B cell (primary cell): ENCODE data around the gene FOXB2. TPM values are rescaled to one million over a fixed set of nuclear protein-coding genes. Genes with fewer than 3 reads are reported as not detected.
A peak's percentile ranks its signal among the peaks of the same experiment; 100 is the strongest.

Source experiments
- ATAC-seq: fragments of 200-7000 bp; cut with Tn5 transposase; one replicate; pipeline ENCODE4 v1.10.0; 2021; ENCODE audit warnings: low read depth, mild to moderate bottlenecking, moderate number of reproducible peaks, moderate library complexity
- CTCF ChIA-PET: fragments of 350-600 bp; sonication (Branson Sonifier 250); formaldehyde crosslinking; loops from one replicate; lab custom pipeline; 2021; ENCODE audit warnings: antibody characterized with exemption, inconsistent platforms; lab: Charles Lee
- POLR2A ChIA-PET: fragments of 350-600 bp; sonication (Branson Sonifier 250); formaldehyde crosslinking; loops from one replicate; lab custom pipeline; 2021; ENCODE audit warnings: antibody characterized with exemption; lab: Charles Lee
- DNase-seq: peaks from one replicate; pipeline ENCODE4 v3.0.0; 2013
- H2AFZ ChIP-seq: 2 replicates; pipeline ENCODE4 v1.6.1; 2012; ENCODE audit warnings: mild to moderate bottlenecking, low read depth, low read length; ENCODE audit not compliant: insufficient read depth, poor library complexity, severe bottlenecking
- H3K27ac ChIP-seq, 2 donors: 1 replicate in 1 of 2; 2 replicates in 1 of 2; pipeline ENCODE4 v1.5.1; 2012 to 2013; ENCODE audit warnings: low read length in 2 of 2, mild to moderate bottlenecking in 2 of 2, moderate library complexity in 1 of 2
- H3K27me3 ChIP-seq, 4 experiments: fragments of 200-600 bp in 1 of 4; sonication (generic) in 1 of 4; replicated peaks in 1 of 4; 1 replicate in 2 of 4; 2 replicates in 2 of 4; pipeline versions ENCODE4 v1.6.1 to v1.7.0; 2013 to 2016; ENCODE audit warnings: low read length in 3 of 4, mild to moderate bottlenecking in 2 of 4, mixed read lengths in 1 of 4, moderate library complexity in 1 of 4; ENCODE audit not compliant: insufficient read depth in 4 of 4, control insufficient read depth in 3 of 4; ENCODE audit errors: control extremely low read depth in 1 of 4
- H3K36me3 ChIP-seq, 2 experiments: replicated peaks in 1 of 2; 1 replicate in 1 of 2; 2 replicates in 1 of 2; pipeline versions ENCODE4 v1.6.1 to v1.7.1; 2013; ENCODE audit warnings: low read length in 1 of 2; ENCODE audit not compliant: insufficient read depth in 2 of 2, control insufficient read depth in 1 of 2; ENCODE audit errors: control extremely low read depth in 1 of 2, extremely low read depth in 1 of 2
- H3K4me1 ChIP-seq, 2 donors: fragments of 200-600 bp in 1 of 2; sonication (generic) in 1 of 2; 1 replicate in 1 of 2; 2 replicates in 1 of 2; pipeline versions ENCODE4 v1.5.1 to v1.6.1; 2013 to 2017; ENCODE audit warnings: low read length in 2 of 2; ENCODE audit not compliant: control insufficient read depth in 2 of 2, insufficient read depth in 2 of 2
- H3K4me2 ChIP-seq: replicated peaks from 2 replicates; pipeline ENCODE3; 2012; ENCODE audit warnings: mild to moderate bottlenecking, low read depth, low read length; ENCODE audit not compliant: poor library complexity, severe bottlenecking
- H3K4me3 ChIP-seq, 5 experiments: fragments of 200-600 bp in 1 of 5; sonication (generic) in 1 of 5; 1 replicate in 3 of 5; 2 replicates in 2 of 5; pipeline versions ENCODE4 v1.5.1 to v1.7.0; 2011 to 2016; ENCODE audit warnings: low read length in 4 of 5, mild to moderate bottlenecking in 4 of 5, low read depth in 2 of 5, control low read depth in 1 of 5, moderate library complexity in 1 of 5; ENCODE audit not compliant: insufficient read depth in 1 of 5; ENCODE audit errors: control extremely low read depth in 1 of 5, extremely low read depth in 1 of 5
- H3K79me2 ChIP-seq: fragments of 200-600 bp; sonication (generic); one replicate; pipeline ENCODE4 v1.6.0; 2016; ENCODE audit warnings: low read length; ENCODE audit not compliant: control insufficient read depth, insufficient read depth
- H3K9ac ChIP-seq: fragments of 200-600 bp; sonication (generic); 2 replicates; pipeline ENCODE4 v1.6.1; 2017; ENCODE audit warnings: mild to moderate bottlenecking, low read length, moderate library complexity
- H3K9me3 ChIP-seq, 3 donors: one replicate each; pipeline versions ENCODE4 v1.6.1 to v1.7.1; 2013; ENCODE audit warnings: low read length in 2 of 3; ENCODE audit not compliant: control insufficient read depth in 2 of 3, insufficient read depth in 1 of 3; ENCODE audit errors: control extremely low read depth in 1 of 3
- H4K20me1 ChIP-seq: 2 replicates; pipeline ENCODE4 v1.6.0; 2012; ENCODE audit warnings: mild to moderate bottlenecking, low read length; ENCODE audit not compliant: insufficient read depth, control insufficient read depth, poor library complexity, severe bottlenecking
- H3K27ac Mint-ChIP-seq: one replicate; pipeline ENCODE4 v1.8.0; 2021; ENCODE audit warnings: mixed read lengths
- H3K27me3 Mint-ChIP-seq: one replicate; pipeline ENCODE4 v1.8.0; 2021; ENCODE audit warnings: mixed read lengths
- H3K4me1 Mint-ChIP-seq: one replicate; pipeline ENCODE4 v1.8.0; 2021; ENCODE audit warnings: mixed read lengths
- H3K4me3 Mint-ChIP-seq: one replicate; pipeline ENCODE4 v1.8.0; 2021; ENCODE audit warnings: mixed read lengths
- H3K9me3 Mint-ChIP-seq: one replicate; pipeline ENCODE4 v1.8.0; 2022; ENCODE audit warnings: mixed read lengths; ENCODE audit not compliant: insufficient read depth
- EZH2 ChIP-seq: IDR thresholded peaks from 2 replicates; pipeline ENCODE4 v1.6.1; 2012; ENCODE audit warnings: borderline replicate concordance, low read depth, mild to moderate bottlenecking, moderate library complexity, low read length; ENCODE audit not compliant: insufficient read depth, poor library complexity, severe bottlenecking
- WGBS: methylation state at CpG from one replicate; pipeline ENCODE4 v1.1.5; 2013; ENCODE audit warnings: missing lambda C conversion rate; ENCODE audit not compliant: insufficient coverage; 5-methylcytosine and 5-hydroxymethylcytosine counted together
- intact Hi-C: fragments of 100-400 bp; cut with micrococcal nuclease; formaldehyde crosslinking; loops from one replicate; pipeline ENCODE4 v1.10.0; 2022
- polyA plus RNA-seq: library from polyadenylated mRNA; depleted of rRNA; stranded (reverse); fragments of >200 nt; gene quantifications from 2 replicates; pipeline ENCODE4 v1.2.3, GENCODE V29; 2012
- total RNA-seq, 2 donors: library from RNA; stranded (reverse); fragments of 120-200 nt in 1 of 2; gene quantifications; 1 replicate in 1 of 2; 2 replicates in 1 of 2; pipeline versions ENCODE4 v1.2.3 to v1.2.4, GENCODE V29; 2013 to 2022
- TF ChIP-seq, protein P1 (sequence below): fragments of 200-600 bp; IDR thresholded peaks from one replicate; pipeline ENCODE4 v1.8.0; 2022; ENCODE audit warnings: antibody characterized with exemption, mild to moderate bottlenecking

Gene FOXB2
- total and polyA plus RNA-seq, 2 donors (not counting 1 experiment from before 2014, with no cell fraction given): not detected

GRCh38 chr9:76996700-76997099 is 22.8 kb upstream of the FOXB2 start:
- Histone ChIP-seq H3K4me3 (no peak overlapping the region), H3K4me1 (no peaks in the 10 kb centered on the region), H3K9me3 (no peaks in the 10 kb centered on the region), H2AFZ (no peak overlapping the region), H3K27me3 (peaks cover 0 to 3% (median 0%) of the 10 kb centered on the region in 4 experiments), H3K36me3 (no peaks in the 10 kb centered on the region), H3K79me2 (no peaks in the 10 kb centered on the region), H3K4me2 (no peak overlapping the region), H4K20me1 (no peaks in the 10 kb centered on the region), H3K9ac (no peak overlapping the region), H3K27ac (no peak overlapping the region)
- no peaks in the 10 kb centered on the region for H3K9me3 Mint-ChIP-seq
- H3K4me1 Mint-ChIP-seq: no peaks in the 10 kb centered on the region
- peak; percentile 7 for DNase-seq
- WGBS: 22% methylated on average over 6 of the region's 6 CpGs
- H3K27me3 Mint-ChIP-seq: peaks cover 29% of the 10 kb centered on the region
- no peak for ATAC-seq
- no peak overlapping the region for H3K27ac Mint-ChIP-seq
- intact Hi-C loops: no loop called here
- TF ChIP-seq, protein P1, sequence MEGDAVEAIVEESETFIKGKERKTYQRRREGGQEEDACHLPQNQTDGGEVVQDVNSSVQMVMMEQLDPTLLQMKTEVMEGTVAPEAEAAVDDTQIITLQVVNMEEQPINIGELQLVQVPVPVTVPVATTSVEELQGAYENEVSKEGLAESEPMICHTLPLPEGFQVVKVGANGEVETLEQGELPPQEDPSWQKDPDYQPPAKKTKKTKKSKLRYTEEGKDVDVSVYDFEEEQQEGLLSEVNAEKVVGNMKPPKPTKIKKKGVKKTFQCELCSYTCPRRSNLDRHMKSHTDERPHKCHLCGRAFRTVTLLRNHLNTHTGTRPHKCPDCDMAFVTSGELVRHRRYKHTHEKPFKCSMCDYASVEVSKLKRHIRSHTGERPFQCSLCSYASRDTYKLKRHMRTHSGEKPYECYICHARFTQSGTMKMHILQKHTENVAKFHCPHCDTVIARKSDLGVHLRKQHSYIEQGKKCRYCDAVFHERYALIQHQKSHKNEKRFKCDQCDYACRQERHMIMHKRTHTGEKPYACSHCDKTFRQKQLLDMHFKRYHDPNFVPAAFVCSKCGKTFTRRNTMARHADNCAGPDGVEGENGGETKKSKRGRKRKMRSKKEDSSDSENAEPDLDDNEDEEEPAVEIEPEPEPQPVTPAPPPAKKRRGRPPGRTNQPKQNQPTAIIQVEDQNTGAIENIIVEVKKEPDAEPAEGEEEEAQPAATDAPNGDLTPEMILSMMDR: no peak
- TF ChIP-seq EZH2: no peak
- POLR2A ChIA-PET: no interaction called here
- no peak overlapping the region for H3K4me3 Mint-ChIP-seq
- CTCF ChIA-PET: interaction anchor here (1.3 kb wide), 1 partner anchor 190 kb away, joined by 3 read pairs; no protein-coding TSS in a partner anchor

- Histone ChIP-seq H3K27ac (no peak overlapping the region), H3K4me2 (no peak overlapping the region), H3K9ac (no peak overlapping the region), H3K27me3 (peaks cover 0 to 6% (median 0%) of the 10 kb centered on the region in 4 experiments), H4K20me1 (no peaks in the 10 kb centered on the region), H2AFZ (no peak overlapping the region), H3K9me3 (no peaks in the 10 kb centered on the region), H3K36me3 (no peaks in the 10 kb centered on the region), H3K79me2 (no peaks in the 10 kb centered on the region), H3K4me1 (no peaks in the 10 kb centered on the region), H3K4me3 (no peak overlapping the region)
- Mint-ChIP-seq H3K27ac (no peak overlapping the region), H3K9me3 (no peaks in the 10 kb centered on the region), H3K27me3 (peaks cover 35% of the 10 kb centered on the region), H3K4me3 (no peak overlapping the region), H3K4me1 (no peaks in the 10 kb centered on the region)
- ATAC-seq (no peak), DNase-seq (no peak)
- ChIA-PET CTCF (no interaction called here), POLR2A (no interaction called here)
- intact Hi-C loops: no loop called here
- 100% methylated on average over 1 of the region's 3 CpGs for WGBS
- no peak for TF ChIP-seq EZH2
- TF ChIP-seq, protein P1: no peak
Measured at GRCh38 chr9:76999261-76999660, 20.2 kb upstream of the FOXB2 start.
